Hippocampal formation (tissue), 2 donors: Measurements from ENCODE around the gene ZNF573.

Source experiments
- DNase-seq, 2 donors: peaks; one replicate each; lab custom pipeline; 2025; lab: John Stamatoyannopoulos, UW

ZNF573 gene

DNA sequence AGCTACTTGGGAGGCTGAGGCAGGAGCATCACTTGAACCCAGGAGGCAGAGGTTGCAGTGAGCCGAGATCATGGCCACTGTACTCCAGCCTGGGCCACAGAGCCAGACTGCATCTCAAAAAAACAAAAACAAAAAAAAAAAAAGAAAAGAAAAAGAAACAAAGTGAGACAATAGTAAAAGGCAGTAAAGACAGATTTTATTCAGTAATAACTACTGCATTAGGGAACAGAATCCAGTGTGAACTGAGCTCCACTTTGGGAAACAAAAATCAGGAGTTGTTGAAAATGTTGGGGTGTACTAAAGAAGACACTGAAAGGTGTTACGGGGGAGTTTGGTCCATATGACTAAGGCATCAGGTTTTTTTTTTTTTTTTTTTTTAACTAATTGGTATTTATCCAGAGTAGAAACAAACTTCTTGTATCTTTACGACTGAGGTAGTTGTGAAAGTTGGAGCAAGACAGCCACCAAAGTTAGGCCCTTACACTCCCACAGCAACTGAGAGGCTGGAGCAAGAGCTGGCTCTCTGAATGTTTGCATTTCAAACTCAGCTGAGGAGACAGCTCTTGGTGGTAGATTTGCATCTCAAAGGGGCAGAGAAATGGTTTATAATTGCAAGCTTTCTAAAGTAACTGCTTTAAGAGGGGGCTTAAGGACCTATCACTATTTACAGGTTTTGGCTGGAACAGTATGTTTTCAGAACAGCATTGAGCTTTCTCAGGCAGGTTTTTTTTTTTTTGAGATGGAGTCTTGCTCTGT, 84.1 kb downstream of the ZNF573 start:
- DNase-seq: no peak

DNA sequence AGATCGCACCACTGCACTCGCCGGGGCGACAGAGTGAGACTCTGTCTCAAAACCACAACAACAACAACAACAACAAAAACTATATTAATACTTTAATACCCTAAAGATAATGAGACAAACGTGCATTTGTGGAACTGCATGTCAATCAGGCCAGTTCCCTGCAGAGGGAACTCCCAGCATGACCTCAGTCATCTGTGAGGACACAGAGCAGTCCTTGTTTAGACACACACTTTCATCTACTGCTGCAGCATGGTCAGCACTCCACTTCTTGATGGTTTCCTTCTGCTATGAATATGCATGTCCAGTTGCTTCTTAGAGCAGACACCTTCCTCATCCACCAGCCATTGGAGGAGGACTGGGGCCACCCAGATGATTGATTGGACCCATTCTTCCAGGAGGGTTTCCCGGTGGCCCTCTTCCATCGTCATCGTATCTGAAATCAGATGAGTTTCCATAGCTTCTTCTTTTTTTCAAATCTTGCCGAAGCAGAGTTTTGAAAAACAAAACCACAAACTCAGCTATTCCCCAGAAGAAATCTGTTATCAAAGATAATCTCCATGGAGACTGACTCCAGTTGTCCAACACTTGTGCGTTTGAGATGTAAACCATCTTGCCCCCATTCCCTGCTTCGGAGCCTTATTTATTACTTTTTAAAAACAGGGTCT, 86.3 kb downstream of the ZNF573 start:
- DNase-seq: peak; percentile 11 to 20

DNA sequence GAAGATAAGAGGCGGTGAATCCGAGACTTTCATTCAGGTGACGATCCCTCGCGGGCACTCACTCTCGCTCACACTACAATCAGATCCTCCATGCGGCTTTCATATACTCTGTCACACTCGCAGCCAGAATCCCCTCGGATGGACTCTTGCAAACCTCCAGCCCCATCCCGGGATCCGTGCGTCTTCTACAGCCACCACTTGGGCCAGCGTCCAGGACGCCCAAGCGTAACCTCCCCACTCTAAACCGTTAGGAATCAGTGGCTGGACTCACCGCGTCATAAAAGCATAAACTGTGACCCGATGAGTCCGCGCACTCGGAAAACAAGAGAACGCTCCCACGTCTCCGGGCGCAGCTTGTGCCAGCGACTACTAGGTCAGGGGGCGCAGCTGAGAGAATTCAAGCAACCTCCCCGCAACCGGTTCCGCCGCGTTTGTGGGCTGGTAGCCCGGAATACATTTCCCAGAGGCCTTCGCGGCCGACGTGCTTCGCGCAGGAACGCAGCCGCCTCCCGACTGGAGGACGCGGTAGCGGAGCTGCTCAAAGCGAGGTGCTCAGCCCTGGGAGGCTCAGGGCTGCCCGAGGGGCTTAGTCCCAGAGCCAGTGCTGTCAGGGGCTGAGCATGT, 87.4 kb downstream of the ZNF573 start:
- DNase-seq: peak; percentile 71 to 83
